B cell (primary cell): Measurements from ENCODE around the gene TSNAX. TPM values are rescaled to one million over a fixed set of nuclear protein-coding genes. Genes with fewer than 3 reads are reported as not detected.

Experiments
- ATAC-seq: fragments of 200-7000 bp; cut with Tn5 transposase; one replicate; pipeline ENCODE4 v1.10.0; 2021; ENCODE audit warnings: low read depth, mild to moderate bottlenecking, moderate number of reproducible peaks, moderate library complexity
- CTCF ChIA-PET: fragments of 350-600 bp; sonication (Branson Sonifier 250); formaldehyde crosslinking; loops from one replicate; lab custom pipeline; 2021; ENCODE audit warnings: antibody characterized with exemption, inconsistent platforms; lab: Charles Lee
- POLR2A ChIA-PET: fragments of 350-600 bp; sonication (Branson Sonifier 250); formaldehyde crosslinking; loops from one replicate; lab custom pipeline; 2021; ENCODE audit warnings: antibody characterized with exemption; lab: Charles Lee
- DNase-seq: peaks from one replicate; pipeline ENCODE4 v3.0.0; 2013
- H2AFZ ChIP-seq: 2 replicates; pipeline ENCODE4 v1.6.1; 2012; ENCODE audit warnings: mild to moderate bottlenecking, low read depth, low read length; ENCODE audit not compliant: insufficient read depth, poor library complexity, severe bottlenecking
- H3K27ac ChIP-seq, 2 donors: 1 replicate in 1 of 2; 2 replicates in 1 of 2; pipeline ENCODE4 v1.5.1; 2012 to 2013; ENCODE audit warnings: low read length in 2 of 2, mild to moderate bottlenecking in 2 of 2, moderate library complexity in 1 of 2
- H3K27me3 ChIP-seq, 4 experiments: fragments of 200-600 bp in 1 of 4; sonication (generic) in 1 of 4; replicated peaks in 1 of 4; 1 replicate in 2 of 4; 2 replicates in 2 of 4; pipeline versions ENCODE4 v1.6.1 to v1.7.0; 2013 to 2016; ENCODE audit warnings: low read length in 3 of 4, mild to moderate bottlenecking in 2 of 4, mixed read lengths in 1 of 4, moderate library complexity in 1 of 4; ENCODE audit not compliant: insufficient read depth in 4 of 4, control insufficient read depth in 3 of 4; ENCODE audit errors: control extremely low read depth in 1 of 4
- H3K36me3 ChIP-seq, 2 experiments: replicated peaks in 1 of 2; 1 replicate in 1 of 2; 2 replicates in 1 of 2; pipeline versions ENCODE4 v1.6.1 to v1.7.1; 2013; ENCODE audit warnings: low read length in 1 of 2; ENCODE audit not compliant: insufficient read depth in 2 of 2, control insufficient read depth in 1 of 2; ENCODE audit errors: control extremely low read depth in 1 of 2, extremely low read depth in 1 of 2
- H3K4me1 ChIP-seq, 2 donors: fragments of 200-600 bp in 1 of 2; sonication (generic) in 1 of 2; 1 replicate in 1 of 2; 2 replicates in 1 of 2; pipeline versions ENCODE4 v1.5.1 to v1.6.1; 2013 to 2017; ENCODE audit warnings: low read length in 2 of 2; ENCODE audit not compliant: control insufficient read depth in 2 of 2, insufficient read depth in 2 of 2
- H3K4me2 ChIP-seq: replicated peaks from 2 replicates; pipeline ENCODE3; 2012; ENCODE audit warnings: mild to moderate bottlenecking, low read depth, low read length; ENCODE audit not compliant: poor library complexity, severe bottlenecking
- H3K4me3 ChIP-seq, 5 experiments: fragments of 200-600 bp in 1 of 5; sonication (generic) in 1 of 5; 1 replicate in 3 of 5; 2 replicates in 2 of 5; pipeline versions ENCODE4 v1.5.1 to v1.7.0; 2011 to 2016; ENCODE audit warnings: low read length in 4 of 5, mild to moderate bottlenecking in 4 of 5, low read depth in 2 of 5, control low read depth in 1 of 5, moderate library complexity in 1 of 5; ENCODE audit not compliant: insufficient read depth in 1 of 5; ENCODE audit errors: control extremely low read depth in 1 of 5, extremely low read depth in 1 of 5
- H3K79me2 ChIP-seq: fragments of 200-600 bp; sonication (generic); one replicate; pipeline ENCODE4 v1.6.0; 2016; ENCODE audit warnings: low read length; ENCODE audit not compliant: control insufficient read depth, insufficient read depth
- H3K9ac ChIP-seq: fragments of 200-600 bp; sonication (generic); 2 replicates; pipeline ENCODE4 v1.6.1; 2017; ENCODE audit warnings: mild to moderate bottlenecking, low read length, moderate library complexity
- H3K9me3 ChIP-seq, 3 donors: one replicate each; pipeline versions ENCODE4 v1.6.1 to v1.7.1; 2013; ENCODE audit warnings: low read length in 2 of 3; ENCODE audit not compliant: control insufficient read depth in 2 of 3, insufficient read depth in 1 of 3; ENCODE audit errors: control extremely low read depth in 1 of 3
- H4K20me1 ChIP-seq: 2 replicates; pipeline ENCODE4 v1.6.0; 2012; ENCODE audit warnings: mild to moderate bottlenecking, low read length; ENCODE audit not compliant: insufficient read depth, control insufficient read depth, poor library complexity, severe bottlenecking
- H3K27ac Mint-ChIP-seq: one replicate; pipeline ENCODE4 v1.8.0; 2021; ENCODE audit warnings: mixed read lengths
- H3K27me3 Mint-ChIP-seq: one replicate; pipeline ENCODE4 v1.8.0; 2021; ENCODE audit warnings: mixed read lengths
- H3K4me1 Mint-ChIP-seq: one replicate; pipeline ENCODE4 v1.8.0; 2021; ENCODE audit warnings: mixed read lengths
- H3K4me3 Mint-ChIP-seq: one replicate; pipeline ENCODE4 v1.8.0; 2021; ENCODE audit warnings: mixed read lengths
- H3K9me3 Mint-ChIP-seq: one replicate; pipeline ENCODE4 v1.8.0; 2022; ENCODE audit warnings: mixed read lengths; ENCODE audit not compliant: insufficient read depth
- EZH2 ChIP-seq: IDR thresholded peaks from 2 replicates; pipeline ENCODE4 v1.6.1; 2012; ENCODE audit warnings: borderline replicate concordance, low read depth, mild to moderate bottlenecking, moderate library complexity, low read length; ENCODE audit not compliant: insufficient read depth, poor library complexity, severe bottlenecking
- WGBS: methylation state at CpG from one replicate; pipeline ENCODE4 v1.1.5; 2013; ENCODE audit warnings: missing lambda C conversion rate; ENCODE audit not compliant: insufficient coverage; 5-methylcytosine and 5-hydroxymethylcytosine counted together
- intact Hi-C: fragments of 100-400 bp; cut with micrococcal nuclease; formaldehyde crosslinking; loops from one replicate; pipeline ENCODE4 v1.10.0; 2022
- polyA plus RNA-seq: library from polyadenylated mRNA; depleted of rRNA; stranded (reverse); fragments of >200 nt; gene quantifications from 2 replicates; pipeline ENCODE4 v1.2.3, GENCODE V29; 2012
- total RNA-seq, 2 donors: library from RNA; stranded (reverse); fragments of 120-200 nt in 1 of 2; gene quantifications; 1 replicate in 1 of 2; 2 replicates in 1 of 2; pipeline versions ENCODE4 v1.2.3 to v1.2.4, GENCODE V29; 2013 to 2022
- TF ChIP-seq, protein P1 (sequence below): fragments of 200-600 bp; IDR thresholded peaks from one replicate; pipeline ENCODE4 v1.8.0; 2022; ENCODE audit warnings: antibody characterized with exemption, mild to moderate bottlenecking

TSNAX gene
- total and polyA plus RNA-seq, 2 donors (not counting 1 experiment from before 2014, with no cell fraction given) = 9.0 to 41.4 TPM

DNA sequence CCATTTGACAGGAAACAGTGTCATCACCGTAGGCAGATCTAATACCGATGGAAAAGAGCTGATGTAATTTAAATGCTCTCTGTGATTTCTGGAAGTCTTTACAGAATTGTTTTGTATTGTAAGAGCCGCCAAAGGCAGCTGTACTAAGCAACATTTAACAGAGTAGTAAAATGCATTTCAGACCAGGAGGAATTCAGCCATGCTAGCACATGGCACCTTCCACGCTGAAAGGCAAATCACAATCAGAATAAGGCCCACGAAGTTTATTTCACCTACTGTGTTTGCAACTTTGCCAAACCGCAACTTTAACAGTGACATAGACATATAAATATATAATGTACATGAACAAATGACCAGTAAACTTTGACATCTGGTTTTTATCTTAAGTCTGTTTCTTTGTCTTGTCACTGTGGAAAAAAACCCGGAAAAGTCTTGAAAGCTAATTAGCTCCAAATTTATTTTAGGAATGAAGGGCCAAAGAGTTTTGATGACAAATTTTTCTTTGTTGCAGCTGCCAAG lies 72.0 kb downstream of the TSNAX start:
- no peak for ATAC-seq
- no peak for DNase-seq
- intact Hi-C loops = no loop called here
- H3K9ac ChIP-seq = no peak overlapping the region
- H4K20me1 ChIP-seq = no peaks in the 10 kb centered on the region
- no peak overlapping the region for H3K27ac ChIP-seq
- H3K79me2 ChIP-seq = no peaks in the 10 kb centered on the region
- H3K9me3 ChIP-seq = no peaks in the 10 kb centered on the region
- H3K36me3 ChIP-seq = no peaks in the 10 kb centered on the region
- no peak overlapping the region for H3K4me3 ChIP-seq
- TF ChIP-seq EZH2 = no peak
- TF ChIP-seq, protein P1, sequence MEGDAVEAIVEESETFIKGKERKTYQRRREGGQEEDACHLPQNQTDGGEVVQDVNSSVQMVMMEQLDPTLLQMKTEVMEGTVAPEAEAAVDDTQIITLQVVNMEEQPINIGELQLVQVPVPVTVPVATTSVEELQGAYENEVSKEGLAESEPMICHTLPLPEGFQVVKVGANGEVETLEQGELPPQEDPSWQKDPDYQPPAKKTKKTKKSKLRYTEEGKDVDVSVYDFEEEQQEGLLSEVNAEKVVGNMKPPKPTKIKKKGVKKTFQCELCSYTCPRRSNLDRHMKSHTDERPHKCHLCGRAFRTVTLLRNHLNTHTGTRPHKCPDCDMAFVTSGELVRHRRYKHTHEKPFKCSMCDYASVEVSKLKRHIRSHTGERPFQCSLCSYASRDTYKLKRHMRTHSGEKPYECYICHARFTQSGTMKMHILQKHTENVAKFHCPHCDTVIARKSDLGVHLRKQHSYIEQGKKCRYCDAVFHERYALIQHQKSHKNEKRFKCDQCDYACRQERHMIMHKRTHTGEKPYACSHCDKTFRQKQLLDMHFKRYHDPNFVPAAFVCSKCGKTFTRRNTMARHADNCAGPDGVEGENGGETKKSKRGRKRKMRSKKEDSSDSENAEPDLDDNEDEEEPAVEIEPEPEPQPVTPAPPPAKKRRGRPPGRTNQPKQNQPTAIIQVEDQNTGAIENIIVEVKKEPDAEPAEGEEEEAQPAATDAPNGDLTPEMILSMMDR = no peak
- peaks cover 4 to 6% of the 10 kb centered on the region in 2 donors for H3K4me1 ChIP-seq
- peaks cover 0 to 3% (median 0%) of the 10 kb centered on the region in 4 experiments for H3K27me3 ChIP-seq
- Mint-ChIP-seq H3K9me3 (no peaks in the 10 kb centered on the region), H3K27ac (no peak overlapping the region), H3K4me1 (peaks cover 6% of the 10 kb centered on the region), H3K4me3 (no peak overlapping the region), H3K27me3 (no peaks in the 10 kb centered on the region)
- H2AFZ ChIP-seq = no peak overlapping the region
- H3K4me2 ChIP-seq = no peak overlapping the region
- CTCF ChIA-PET = interaction anchor here (1.2 to 5.4 kb wide), 6 partner anchors 8 to 285 kb away, joined by 3 to 45 read pairs (median 6); no protein-coding TSS in a partner anchor
- no CpG with 5 or more reads among the region's 7 CpGs for WGBS
- POLR2A ChIA-PET = no interaction called here

DNA sequence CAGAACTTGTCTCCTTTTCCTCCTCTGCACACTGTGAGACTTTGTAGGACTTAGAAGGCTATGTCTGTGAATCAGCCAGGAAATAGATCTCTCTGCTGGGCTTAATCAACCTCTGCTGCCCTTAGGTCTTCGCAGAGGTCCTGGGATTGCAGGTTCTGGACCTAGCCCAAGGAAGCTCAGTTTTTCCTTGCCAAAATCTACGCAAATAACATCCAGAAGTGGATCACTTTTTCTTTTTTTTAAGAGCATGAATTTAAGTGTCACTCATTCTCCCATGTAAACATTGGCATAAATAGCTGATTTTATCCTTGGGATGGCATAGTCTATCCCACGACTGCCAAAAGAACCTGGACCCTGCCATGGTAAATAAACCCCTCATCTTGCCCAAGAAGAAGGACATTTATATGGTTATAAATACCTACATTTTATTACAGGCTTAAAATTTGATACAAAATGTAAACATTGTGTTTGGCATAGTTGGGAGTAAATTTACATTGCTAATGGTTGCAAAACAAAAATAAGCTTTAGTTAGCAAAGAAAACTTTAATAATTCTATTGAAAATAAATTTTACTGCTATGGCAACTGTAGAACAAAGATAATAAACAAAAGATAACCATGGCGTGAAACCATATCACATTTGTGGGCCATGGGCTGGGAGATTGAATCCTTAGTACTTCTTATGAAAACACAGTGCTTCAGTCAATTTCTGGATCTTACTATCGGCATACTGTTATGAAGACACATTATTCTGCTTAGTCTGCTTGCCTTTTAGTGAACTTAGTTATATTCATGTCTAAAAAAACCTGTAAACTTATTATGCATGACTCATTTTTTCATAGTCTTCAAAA lies 73.6 kb downstream of the TSNAX start:
- Mint-ChIP-seq H3K9me3 (no peaks in the 10 kb centered on the region), H3K4me3 (no peak overlapping the region), H3K4me1 (peaks cover 6% of the 10 kb centered on the region), H3K27me3 (no peaks in the 10 kb centered on the region), H3K27ac (no peak overlapping the region)
- DNase-seq = no peak
- Histone ChIP-seq H4K20me1 (no peaks in the 10 kb centered on the region), H3K4me3 (no peak overlapping the region), H3K9ac (no peak overlapping the region), H3K27me3 (peaks cover 0 to 3% (median 0%) of the 10 kb centered on the region in 4 experiments), H3K4me1 (peaks cover 4 to 6% of the 10 kb centered on the region in 2 donors), H3K79me2 (no peaks in the 10 kb centered on the region), H3K27ac (no peak overlapping the region), H3K4me2 (no peak overlapping the region), H3K9me3 (no peaks in the 10 kb centered on the region), H3K36me3 (no peaks in the 10 kb centered on the region), H2AFZ (no peak overlapping the region)
- ChIA-PET CTCF (interaction anchor here (0.9 to 5.4 kb wide), 11 partner anchors 9 to 286 kb away, joined by 3 to 45 read pairs (median 4); partner anchors contain the start of gene EXOC8), POLR2A (no interaction called here)
- WGBS = 100% methylated on average over 2 of the region's 5 CpGs
- TF ChIP-seq, protein P1 = no peak
- TF ChIP-seq EZH2 = no peak
- no peak for ATAC-seq
- intact Hi-C loops = no loop called here
